Right lobe of liver (tissue), 6 donors: ENCODE results near the gene CPT1A. TPM values are rescaled to one million over a fixed set of nuclear protein-coding genes. Genes with fewer than 3 reads are reported as not detected.

Experiments used
- ATAC-seq, 4 donors: fragments of 200-7000 bp; cut with Tn5 transposase; one replicate each; pipeline ENCODE4 v1.9.1; 2020; ENCODE audit warnings: mild to moderate bottlenecking in 4 of 4, moderate library complexity in 4 of 4
- DNase-seq, 3 donors: peaks; one replicate each; pipeline ENCODE4 v3.0.0-alpha.2; 2020
- H3K27ac ChIP-seq, 3 donors: fragments of 200-600 bp; one replicate each; pipeline ENCODE4 v1.8.0; 2022
- H3K27me3 ChIP-seq, 2 donors: fragments of 200-600 bp; one replicate each; pipeline ENCODE4 v1.8.0; 2022
- H3K36me3 ChIP-seq, 4 donors: fragments of 200-600 bp; sonication (generic) in 1 of 4; one replicate each; pipeline versions ENCODE4 v1.5.1 to v1.8.0; 2017 to 2022; ENCODE audit warnings: control low read depth in 1 of 4
- H3K4me1 ChIP-seq, 4 donors: fragments of 200-600 bp; sonication (generic) in 1 of 4; one replicate each; pipeline versions ENCODE4 v1.5.1 to v1.8.0; 2017 to 2022; ENCODE audit warnings: control low read depth in 1 of 4
- H3K4me3 ChIP-seq, 3 donors: fragments of 200-600 bp; one replicate each; pipeline ENCODE4 v1.8.0; 2022
- H3K9me3 ChIP-seq, 4 donors: fragments of 200-600 bp; sonication (generic) in 1 of 4; one replicate each; pipeline versions ENCODE4 v1.5.1 to v1.8.0; 2017 to 2022; ENCODE audit warnings: control low read depth in 1 of 4
- CTCF ChIP-seq, 4 donors: fragments of 200-600 bp in 3 of 4; fragments of 450-650 bp in 1 of 4; IDR thresholded peaks; one replicate each; pipeline versions ENCODE4 v1.5.1 to v1.8.0; 2016 to 2022; ENCODE audit warnings: antibody characterized with exemption in 4 of 4, mild to moderate bottlenecking in 2 of 4
- POLR2A ChIP-seq: fragments of 450-650 bp; IDR thresholded peaks from one replicate; pipeline ENCODE4 v1.6.1; 2017; ENCODE audit warnings: antibody characterized with exemption, mild to moderate bottlenecking
- WGBS: methylation state at CpG from one replicate; pipeline ENCODE4 v1.1.6; 2018; ENCODE audit warnings: low coverage, low lambda C conversion rate; ENCODE audit not compliant: insufficient coverage; ENCODE audit errors: missing lambda C conversion rate; 5-methylcytosine and 5-hydroxymethylcytosine counted together
- intact Hi-C, 2 donors: fragments of 100-400 bp; cut with DNase I; formaldehyde crosslinking; loops; one replicate each; pipeline versions ENCODE4 v1.11.2 to v1.14.1; 2022
- total RNA-seq, 6 experiments: library from RNA; depleted of rRNA in 2 of 6; stranded (reverse); fragments of >200 nt in 2 of 6; fragmentation: NEBNext Ultra II Directional in 3 of 6; extraction: Animal tissue kit (Norgen Biotek cat#: 25700) in 3 of 6; gene quantifications; one replicate each; pipeline versions ENCODE4 v1.1.0 to v1.2.4, GENCODE V29; 2016 to 2023
- donor health status: DM: no; HTN: yes; CAD: no.
- donor health status: DM: no; HTN: no; CAD: no.
- donor health status: DM: no; HTN: no; CAD: no.
- donor health status: DM: no; HTN: yes; CAD: no.
- donor health status: DM: no; HTN: yes; CAD: no.

CPT1A gene
- total RNA-seq, 6 experiments from 2014 or later = 30.5 to 152 (median 90.8) TPM

- Histone ChIP-seq H3K4me3 (peak overlapping the region; percentile 79 to 94 (median 85)), H3K9me3 (no peaks in the 10 kb centered on the region), H3K4me1 (peaks cover 0 to 78% (median 25%) of the 10 kb centered on the region in 4 donors), H3K27me3 (no peaks in the 10 kb centered on the region), H3K27ac (peak overlapping the region; percentile 81 to 92 (median 87)), H3K36me3 (no peaks in the 10 kb centered on the region)
- WGBS = under 1% methylated on average over 29 of the region's 90 CpGs
- DNase-seq (peak; percentile 83 to 91 (median 90)), ATAC-seq (peak; percentile 18 to 42 (median 28))
- no peak for TF ChIP-seq CTCF (IDR thresholded peaks at IDR 0.05)
- peak; percentile 47 for TF ChIP-seq POLR2A
- intact Hi-C loops = no loop called here
These were observed 759 bp downstream of the CPT1A start for GRCh38 chr11:68840661-68841653.

DNA sequence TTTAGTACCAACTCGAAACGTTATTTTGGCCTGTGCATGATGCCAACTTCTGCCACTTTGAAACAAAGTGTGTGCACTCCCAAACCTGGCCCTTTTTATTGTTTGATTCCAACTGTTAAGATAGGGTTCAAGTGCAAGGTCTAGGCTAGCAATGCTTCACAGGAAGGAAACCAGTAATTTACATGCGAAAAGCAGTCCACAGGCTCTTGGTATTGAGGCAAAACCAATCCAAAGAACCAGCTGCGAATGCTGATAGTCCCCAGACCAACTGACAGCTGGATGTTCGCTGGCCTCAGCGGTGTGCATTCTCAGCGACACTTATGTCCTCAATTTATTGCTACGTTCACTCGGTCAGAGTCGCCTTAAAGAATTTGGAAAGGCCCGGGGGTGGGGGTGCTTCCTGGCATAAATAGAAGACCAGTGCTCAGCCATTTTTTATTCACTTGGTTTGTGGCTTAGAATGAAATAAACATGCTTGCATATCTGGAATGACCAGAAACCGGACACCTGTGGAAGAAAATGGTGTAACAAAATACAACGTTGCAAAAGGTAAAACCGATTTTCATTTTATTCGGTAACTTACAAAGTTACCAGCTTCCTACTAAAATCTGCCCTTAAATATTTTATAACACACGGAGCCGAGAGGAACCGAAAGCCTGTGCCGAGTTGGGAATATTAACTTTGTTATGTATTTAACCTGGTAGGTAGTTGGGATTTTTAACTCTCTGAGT lies 1.6 kb downstream of the CPT1A start:
- intact Hi-C loops = no loop called here
- no peak for TF ChIP-seq POLR2A
- no peak for TF ChIP-seq CTCF (IDR thresholded peaks at IDR 0.05)
- H3K36me3 ChIP-seq = no peaks in the 10 kb centered on the region
- WGBS = 3% methylated on average over 19 of the region's 19 CpGs
- peak overlapping the region; percentile 81 to 92 (median 87) for H3K27ac ChIP-seq
- H3K27me3 ChIP-seq = no peaks in the 10 kb centered on the region
- H3K9me3 ChIP-seq = no peaks in the 10 kb centered on the region
- peaks cover 0 to 81% (median 26%) of the 10 kb centered on the region in 4 donors for H3K4me1 ChIP-seq
- peak overlapping the region; percentile 79 to 94 (median 85) for H3K4me3 ChIP-seq
- DNase-seq (no peak), ATAC-seq (no peak)

- peak; percentile 96 to 98 (median 97) for DNase-seq
- Histone ChIP-seq H3K4me1 (peaks cover 0 to 81% (median 26%) of the 10 kb centered on the region in 4 donors), H3K4me3 (peak overlapping the region; percentile 79 to 94 (median 85)), H3K27ac (peak overlapping the region; percentile 81 to 92 (median 87)), H3K9me3 (no peaks in the 10 kb centered on the region), H3K36me3 (no peaks in the 10 kb centered on the region), H3K27me3 (no peaks in the 10 kb centered on the region)
- peak; percentile 61 to 78 (median 71) for ATAC-seq
- TF ChIP-seq POLR2A (peak; percentile 88), CTCF (IDR thresholded peaks at IDR 0.05) (no peak)
- 1% methylated on average over 24 of the region's 61 CpGs for WGBS
- intact Hi-C loops = no loop called here
These were observed 2.5 kb downstream of the CPT1A start for GRCh38 chr11:68839054-68839865.

DNA sequence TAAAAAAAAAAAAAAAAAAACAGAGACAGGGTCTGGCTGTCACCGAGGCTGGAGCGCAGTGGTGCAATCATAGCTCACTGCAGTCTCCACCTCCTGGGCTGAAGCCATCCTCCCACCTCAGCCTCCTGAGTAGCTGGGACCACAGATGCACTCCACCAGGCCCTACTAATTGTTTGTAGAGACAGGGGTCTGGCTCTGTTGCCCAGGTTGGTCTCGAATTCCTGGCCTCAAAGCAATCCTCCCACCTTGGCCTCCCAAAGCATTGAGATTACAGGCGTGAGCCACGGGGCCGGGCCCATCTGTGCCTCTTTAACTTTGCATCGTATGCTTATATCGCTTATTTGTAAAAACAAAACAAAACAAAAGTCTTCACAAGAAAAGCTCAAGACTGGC lies 3.1 kb downstream of the CPT1A start:
- TF ChIP-seq POLR2A = no peak
- TF ChIP-seq CTCF (IDR thresholded peaks at IDR 0.05) = no peak
- peaks cover 0 to 77% (median 24%) of the 10 kb centered on the region in 4 donors for H3K4me1 ChIP-seq
- DNase-seq = peak in 1 of 3 donors; percentile 61
- H3K27me3 ChIP-seq = no peaks in the 10 kb centered on the region
- peak overlapping the region; percentile 81 to 92 (median 87) for H3K27ac ChIP-seq
- under 1% methylated on average over 8 of the region's 8 CpGs for WGBS
- ATAC-seq = peak in 1 of 4 donors; percentile 2
- H3K4me3 ChIP-seq = peak overlapping the region in 2 of 3 donors; percentile 79 to 94
- H3K9me3 ChIP-seq = no peaks in the 10 kb centered on the region
- no peaks in the 10 kb centered on the region for H3K36me3 ChIP-seq
- intact Hi-C loops = no loop called here
